Measurements from ENCODE around the gene MRPL52. TPM values are rescaled to one million over a fixed set of nuclear protein-coding genes. Genes with fewer than 3 reads are reported as not detected.

Gene MRPL52
- total RNA-seq, 1 experiment from 2014 or later: 71.3 TPM

DNA sequence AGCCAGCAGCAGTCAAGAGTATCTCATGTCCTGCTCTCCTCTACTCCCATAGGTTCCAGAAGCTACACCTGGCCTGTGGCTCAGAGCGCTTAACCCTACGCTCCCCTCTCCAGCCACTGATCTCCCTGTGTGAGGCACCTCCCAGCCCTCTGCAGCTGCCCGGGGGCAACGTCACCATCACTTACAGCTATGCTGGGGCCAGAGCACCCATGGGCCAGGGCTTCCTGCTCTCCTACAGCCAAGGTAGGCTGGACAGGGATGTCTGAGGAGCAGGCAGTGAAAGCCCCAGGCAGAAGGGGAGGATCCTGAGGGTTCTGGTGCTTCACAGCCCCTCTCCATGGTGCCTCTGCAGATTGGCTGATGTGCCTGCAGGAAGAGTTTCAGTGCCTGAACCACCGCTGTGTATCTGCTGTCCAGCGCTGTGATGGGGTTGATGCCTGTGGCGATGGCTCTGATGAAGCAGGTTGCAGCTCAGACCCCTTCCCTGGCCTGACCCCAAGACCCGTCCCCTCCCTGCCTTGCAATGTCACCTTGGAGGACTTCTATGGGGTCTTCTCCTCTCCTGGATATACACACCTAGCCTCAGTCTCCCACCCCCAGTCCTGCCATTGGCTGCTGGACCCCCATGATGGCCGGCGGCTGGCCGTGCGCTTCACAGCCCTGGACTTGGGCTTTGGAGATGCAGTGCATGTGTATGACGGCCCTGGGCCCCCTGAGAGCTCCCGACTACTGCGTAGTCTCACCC lies 45.5 kb downstream of the MRPL52 start:
- DNase-seq: no peak
- Histone ChIP-seq H3K27me3 (ENCODE audit: low read length) (no peaks in the 10 kb centered on the region), H3K36me3 (ENCODE audit: insufficient read depth, low read length) (peaks cover 10% of the 10 kb centered on the region; the same call in 1 of the 2 replicates), H3K4me3 (ENCODE audit: low read length) (no peak overlapping the region), H2AFZ (ENCODE audit: low read length) (no peak overlapping the region), H3K79me2 (ENCODE audit: low read length) (peaks cover 8% of the 10 kb centered on the region), H3K9ac (ENCODE audit: low read length) (no peak overlapping the region), H3K4me2 (ENCODE audit: low read depth, low read length, poor library complexity, severe bottlenecking) (no peak overlapping the region), H3K9me2 (replicated peaks; ENCODE audit: insufficient read depth, low read length) (no peaks in the 10 kb centered on the region), H3K4me1 (ENCODE audit: low read length) (peaks cover 21% of the 10 kb centered on the region), H3K9me3 (ENCODE audit: low read length) (no peaks in the 10 kb centered on the region), H4K20me1 (ENCODE audit: insufficient read depth, low read depth, low read length) (peaks cover 5% of the 10 kb centered on the region), H3K27ac (ENCODE audit: low read length) (no peak overlapping the region)

- Histone ChIP-seq H3K4me1 (ENCODE audit: low read length) (peaks cover 14% of the 10 kb centered on the region), H3K27ac (ENCODE audit: low read length) (no peak overlapping the region), H3K9ac (ENCODE audit: low read length) (no peak overlapping the region), H3K9me2 (replicated peaks; ENCODE audit: insufficient read depth, low read length) (no peaks in the 10 kb centered on the region), H3K27me3 (ENCODE audit: low read length) (no peaks in the 10 kb centered on the region), H3K79me2 (ENCODE audit: low read length) (peaks cover 8% of the 10 kb centered on the region), H3K9me3 (ENCODE audit: low read length) (no peaks in the 10 kb centered on the region), H3K36me3 (ENCODE audit: insufficient read depth, low read length) (peaks cover 10% of the 10 kb centered on the region; the same call in 1 of the 2 replicates), H3K4me3 (ENCODE audit: low read length) (no peak overlapping the region), H2AFZ (ENCODE audit: low read length) (no peak overlapping the region), H4K20me1 (ENCODE audit: insufficient read depth, low read depth, low read length) (peaks cover 5% of the 10 kb centered on the region), H3K4me2 (ENCODE audit: low read depth, low read length, poor library complexity, severe bottlenecking) (no peak overlapping the region)
- DNase-seq: no peak
Measured at GRCh38 chr14:22875748-22876319, 46.1 kb downstream of the MRPL52 start.

- DNase-seq: no peak
- no peak overlapping the region for H3K27ac ChIP-seq (ENCODE audit: low read length)
- no peak overlapping the region for H2AFZ ChIP-seq (ENCODE audit: low read length)
- H3K4me3 ChIP-seq (ENCODE audit: low read length): no peak overlapping the region
- no peaks in the 10 kb centered on the region for H3K9me3 ChIP-seq (ENCODE audit: low read length)
- H3K4me2 ChIP-seq (ENCODE audit: low read depth, low read length, poor library complexity, severe bottlenecking): no peak overlapping the region
- no peaks in the 10 kb centered on the region for H3K9me2 ChIP-seq (replicated peaks; ENCODE audit: insufficient read depth, low read length)
- H3K4me1 ChIP-seq (ENCODE audit: low read length): peaks cover 8% of the 10 kb centered on the region
- no peaks in the 10 kb centered on the region for H3K27me3 ChIP-seq (ENCODE audit: low read length)
- peaks cover 10% of the 10 kb centered on the region; the same call in 1 of the 2 replicates for H3K36me3 ChIP-seq (ENCODE audit: insufficient read depth, low read length)
- H3K9ac ChIP-seq (ENCODE audit: low read length): no peak overlapping the region
- peaks cover 8% of the 10 kb centered on the region for H3K79me2 ChIP-seq (ENCODE audit: low read length)
- peaks cover 5% of the 10 kb centered on the region for H4K20me1 ChIP-seq (ENCODE audit: insufficient read depth, low read depth, low read length)
Measured at GRCh38 chr14:22877000-22877501, 47.4 kb downstream of the MRPL52 start.

GRCh38 chr14:22878271-22879246 lies 48.9 kb downstream of the MRPL52 start:
- Histone ChIP-seq H3K36me3 (ENCODE audit: insufficient read depth, low read length) (peaks cover 10% of the 10 kb centered on the region; the same call in 1 of the 2 replicates), H3K4me2 (ENCODE audit: low read depth, low read length, poor library complexity, severe bottlenecking) (no peak overlapping the region)

GRCh38 chr14:22882064-22882463 lies 52.4 kb downstream of the MRPL52 start:
- no peaks in the 10 kb centered on the region for H3K79me2 ChIP-seq (ENCODE audit: low read length)
- peaks cover 15% of the 10 kb centered on the region; the same call in 1 of the 2 replicates for H4K20me1 ChIP-seq (ENCODE audit: insufficient read depth, low read depth, low read length)
- no peak overlapping the region for H3K4me2 ChIP-seq (ENCODE audit: low read depth, low read length, poor library complexity, severe bottlenecking)
- no peak overlapping the region for H3K4me3 ChIP-seq (ENCODE audit: low read length)
- H3K9me3 ChIP-seq (ENCODE audit: low read length): no peaks in the 10 kb centered on the region
- no peak overlapping the region for H3K27ac ChIP-seq (ENCODE audit: low read length)
- peaks cover 5% of the 10 kb centered on the region; the same call in 1 of the 2 replicates for H3K36me3 ChIP-seq (ENCODE audit: insufficient read depth, low read length)
- H3K9ac ChIP-seq (ENCODE audit: low read length): no peak overlapping the region
- H3K4me1 ChIP-seq (ENCODE audit: low read length): peaks cover 45% of the 10 kb centered on the region
- no peak for DNase-seq
- peaks cover 4% of the 10 kb centered on the region; the same call in 1 of the 2 replicates for H3K27me3 ChIP-seq (ENCODE audit: low read length)
- no peak overlapping the region for H2AFZ ChIP-seq (ENCODE audit: low read length)
- H3K9me2 ChIP-seq (replicated peaks; ENCODE audit: insufficient read depth, low read length): no peaks in the 10 kb centered on the region

More at GRCh38 chr14:22878271-22879246, 48.9 kb downstream of the MRPL52 start:
- no peak overlapping the region for H3K27ac ChIP-seq (ENCODE audit: low read length)
- H4K20me1 ChIP-seq (ENCODE audit: insufficient read depth, low read depth, low read length): peaks cover 10% of the 10 kb centered on the region; the same call in 1 of the 2 replicates
- H3K9me3 ChIP-seq (ENCODE audit: low read length): no peaks in the 10 kb centered on the region
- no peak overlapping the region for H3K4me3 ChIP-seq (ENCODE audit: low read length)
- no peak for DNase-seq
- no peaks in the 10 kb centered on the region for H3K27me3 ChIP-seq (ENCODE audit: low read length)
- no peaks in the 10 kb centered on the region for H3K79me2 ChIP-seq (ENCODE audit: low read length)
- H2AFZ ChIP-seq (ENCODE audit: low read length): no peak overlapping the region
- H3K9ac ChIP-seq (ENCODE audit: low read length): no peak overlapping the region
- H3K9me2 ChIP-seq (replicated peaks; ENCODE audit: insufficient read depth, low read length): no peaks in the 10 kb centered on the region
- H3K4me1 ChIP-seq (ENCODE audit: low read length): peaks cover 11% of the 10 kb centered on the region

DNA sequence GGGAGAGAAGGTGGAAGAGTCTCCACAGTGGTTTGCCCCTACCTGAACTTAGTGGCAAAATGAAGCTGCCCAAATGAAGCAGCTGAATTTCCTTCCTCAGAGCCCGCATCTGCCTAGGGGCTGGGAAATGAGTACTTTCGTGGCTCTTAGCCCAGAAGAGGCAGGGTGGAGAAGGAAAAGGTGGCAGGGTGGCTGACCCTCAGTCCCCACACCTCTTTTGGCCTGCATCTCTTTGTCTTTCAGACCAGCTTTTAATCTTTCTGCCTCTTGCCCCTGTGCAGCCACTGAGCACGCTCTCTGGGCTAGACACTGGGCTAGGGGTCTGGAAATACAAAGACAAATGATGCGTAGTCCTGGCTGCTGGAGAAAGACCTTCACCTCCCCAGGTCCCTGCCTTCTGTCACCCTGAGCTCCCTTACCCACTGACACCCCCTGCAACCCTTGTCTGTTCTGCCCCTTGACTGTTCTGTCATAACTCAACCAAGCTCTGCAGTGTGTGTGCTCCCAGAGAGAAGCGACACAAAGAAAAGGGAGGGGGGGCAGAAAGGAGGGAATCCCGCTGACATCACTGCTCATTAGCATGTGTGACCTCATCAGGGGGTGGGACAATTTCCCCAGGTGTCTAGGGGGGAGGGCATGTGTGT lies 53.0 kb downstream of the MRPL52 start:
- peak; percentile 79 for DNase-seq
- Histone ChIP-seq H3K9me2 (replicated peaks; ENCODE audit: insufficient read depth, low read length) (no peaks in the 10 kb centered on the region), H3K4me3 (ENCODE audit: low read length) (no peak overlapping the region), H4K20me1 (ENCODE audit: insufficient read depth, low read depth, low read length) (peaks cover 15% of the 10 kb centered on the region; the same call in 1 of the 2 replicates), H3K27ac (ENCODE audit: low read length) (no peak overlapping the region), H3K27me3 (ENCODE audit: low read length) (peaks cover 4% of the 10 kb centered on the region; the same call in 1 of the 2 replicates), H3K4me2 (ENCODE audit: low read depth, low read length, poor library complexity, severe bottlenecking) (no peak overlapping the region), H3K79me2 (ENCODE audit: low read length) (no peaks in the 10 kb centered on the region), H3K36me3 (ENCODE audit: insufficient read depth, low read length) (peaks cover 5% of the 10 kb centered on the region; the same call in 1 of the 2 replicates), H2AFZ (ENCODE audit: low read length) (no peak overlapping the region), H3K9ac (ENCODE audit: low read length) (peak overlapping the region; percentile 10; the same call in 1 of the 2 replicates), H3K4me1 (ENCODE audit: low read length) (peaks cover 51% of the 10 kb centered on the region), H3K9me3 (ENCODE audit: low read length) (no peaks in the 10 kb centered on the region)

DNA sequence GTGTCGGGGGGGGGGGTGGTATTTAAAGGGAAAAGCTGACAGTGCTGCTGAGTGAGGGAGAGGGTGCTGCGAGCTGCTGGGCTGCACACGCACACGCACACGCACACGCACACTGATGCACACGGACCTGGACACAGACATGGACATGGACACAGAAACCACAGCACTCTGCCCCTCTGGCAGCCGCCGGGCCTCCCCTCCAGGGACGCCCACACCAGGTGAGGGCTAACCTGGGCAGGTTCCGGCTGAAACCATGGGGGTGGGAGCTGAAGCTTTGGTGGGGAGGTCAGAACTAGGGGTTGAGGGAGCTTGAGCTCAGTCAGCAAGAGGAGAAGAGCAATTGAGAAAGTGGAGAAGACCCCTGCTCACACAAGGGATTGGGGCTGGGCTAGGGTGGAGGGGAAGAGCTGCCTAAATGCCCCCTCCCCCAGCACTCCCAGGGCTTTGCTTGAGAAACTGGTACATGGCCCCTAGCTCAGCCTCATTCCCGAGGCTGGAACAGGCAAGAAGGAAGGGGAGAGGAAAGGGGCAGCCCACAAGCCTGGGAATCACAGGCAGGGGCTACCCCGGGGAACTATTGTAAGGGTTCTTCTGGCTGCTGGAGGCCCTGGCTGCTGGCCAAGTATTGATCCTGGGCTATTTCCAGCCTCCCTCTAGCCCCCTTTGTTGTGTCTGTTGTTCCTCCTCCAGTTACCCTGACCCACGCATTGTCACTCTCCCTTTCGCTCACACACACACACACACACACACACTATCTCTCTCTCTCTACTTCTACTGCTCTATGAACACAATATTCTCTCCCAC lies 53.7 kb downstream of the MRPL52 start, which contains the start of gene REM2:
REM2 (plus strand) TSS at position 50 of the 804 bp plus-strand sequence; CDS start at position 116, 66 bp downstream.
- Histone ChIP-seq H3K4me2 (ENCODE audit: low read depth, low read length, poor library complexity, severe bottlenecking) (peak within 1 kb of the TSS; percentile 26), H3K27ac (ENCODE audit: low read length) (no peak within 1 kb of the TSS), H3K36me3 (ENCODE audit: insufficient read depth, low read length) (peaks cover 1% of the 10 kb centered on the region; the same call in 1 of the 2 replicates), H3K4me3 (ENCODE audit: low read length) (no peak within 1 kb of the TSS), H3K27me3 (ENCODE audit: low read length) (peaks cover 4% of the 10 kb centered on the region; the same call in 1 of the 2 replicates), H3K4me1 (ENCODE audit: low read length) (peaks cover 58% of the 10 kb centered on the region), H3K79me2 (ENCODE audit: low read length) (no peaks in the 10 kb centered on the region), H3K9me3 (ENCODE audit: low read length) (no peaks in the 10 kb centered on the region), H2AFZ (ENCODE audit: low read length) (no peak within 1 kb of the TSS), H3K9ac (ENCODE audit: low read length) (peak within 1 kb of the TSS; percentile 10; the same call in 1 of the 2 replicates), H3K9me2 (replicated peaks; ENCODE audit: insufficient read depth, low read length) (no peaks in the 10 kb centered on the region), H4K20me1 (ENCODE audit: insufficient read depth, low read depth, low read length) (peaks cover 15% of the 10 kb centered on the region; the same call in 1 of the 2 replicates)
- no peak for DNase-seq

Data from Karpas-422 (cell line).